Measurements from ENCODE around the gene BEX1.
"Not testable (repeated sequence)": the region's sequence is repeated elsewhere in the genome, so short reads cannot be mapped to it uniquely, and the experiment has no call there.

BEX1 gene

DNA sequence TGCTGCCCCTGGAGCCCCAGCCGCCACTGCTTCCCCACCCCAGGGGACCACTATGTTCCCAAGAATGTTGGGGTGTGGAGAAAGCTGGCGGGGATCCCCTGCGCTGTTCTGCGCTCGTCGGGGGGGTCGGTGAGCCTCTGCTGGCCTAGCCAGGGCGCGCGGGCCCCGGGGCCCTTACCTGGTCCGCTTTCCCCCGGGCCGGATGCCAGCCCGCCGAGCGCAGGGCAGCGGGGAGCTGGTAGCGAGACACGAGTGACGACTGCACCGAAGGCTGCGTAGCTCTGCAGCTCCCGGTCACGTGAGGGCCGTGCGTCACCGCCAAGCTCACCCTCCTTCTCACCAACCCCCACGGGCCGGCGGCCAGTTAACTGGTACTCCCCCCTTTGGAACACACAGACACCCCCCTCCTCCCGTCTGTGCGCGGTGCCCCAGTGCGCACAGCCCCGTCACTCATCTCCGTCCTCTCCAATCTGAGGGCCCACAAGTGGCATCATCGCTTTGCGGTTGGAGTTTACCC is at the start of gene BEX1:
Gene BEX1, minus strand, starts transcription at position 254 of the 517 bp plus-strand sequence. CDS start 897 bp downstream, outside the sequence.
- DNase-seq (ENCODE audit: low read depth in 2 of 2) = no peak

DNA sequence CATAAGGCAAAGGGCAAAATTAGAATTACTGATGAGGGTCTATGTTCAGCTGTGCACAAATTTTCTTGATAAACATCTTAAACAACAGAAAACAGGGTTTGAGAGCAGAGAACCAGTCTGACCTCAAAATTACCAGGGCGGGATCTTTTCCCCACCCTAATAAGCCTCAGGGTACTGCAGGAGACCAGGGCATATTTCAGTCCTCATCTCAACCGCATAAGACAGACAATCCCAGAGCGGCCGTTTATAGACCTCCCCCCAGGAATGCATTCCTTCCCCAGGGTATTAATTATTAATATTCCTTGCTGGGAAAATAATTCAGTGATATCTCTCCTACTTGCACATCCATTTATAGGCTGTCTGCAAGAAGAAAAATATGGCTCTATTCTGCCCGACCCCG is 45.5 kb upstream of the BEX1 start:
- not testable (repeated sequence) for DNase-seq (ENCODE audit: low read depth in 2 of 2)

DNA sequence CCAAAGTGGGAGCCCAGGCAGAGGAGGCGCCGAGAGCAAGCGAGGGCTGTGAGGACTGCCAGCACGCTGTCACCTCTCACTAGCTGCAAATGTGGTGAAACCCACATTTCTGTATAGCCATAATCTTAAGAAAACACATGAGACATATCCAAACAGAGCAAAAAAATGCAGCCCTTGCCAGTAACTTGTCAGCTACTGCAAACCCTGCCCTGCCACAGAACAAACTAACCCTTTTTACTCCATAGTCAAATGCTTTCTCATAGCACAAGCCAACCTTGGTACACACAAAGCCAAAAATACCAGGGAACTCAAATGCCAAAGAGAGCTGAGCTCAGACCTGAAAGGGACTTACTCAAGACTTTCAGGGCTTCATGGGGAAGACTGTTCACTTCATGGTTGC is 43.9 kb upstream of the BEX1 start:
- no peak for DNase-seq (ENCODE audit: low read depth in 2 of 2)

- not testable (repeated sequence) for DNase-seq (ENCODE audit: low read depth in 2 of 2)
Measured at GRCh38 chrX:103107227-103107737, 43.3 kb upstream of the BEX1 start.

DNA sequence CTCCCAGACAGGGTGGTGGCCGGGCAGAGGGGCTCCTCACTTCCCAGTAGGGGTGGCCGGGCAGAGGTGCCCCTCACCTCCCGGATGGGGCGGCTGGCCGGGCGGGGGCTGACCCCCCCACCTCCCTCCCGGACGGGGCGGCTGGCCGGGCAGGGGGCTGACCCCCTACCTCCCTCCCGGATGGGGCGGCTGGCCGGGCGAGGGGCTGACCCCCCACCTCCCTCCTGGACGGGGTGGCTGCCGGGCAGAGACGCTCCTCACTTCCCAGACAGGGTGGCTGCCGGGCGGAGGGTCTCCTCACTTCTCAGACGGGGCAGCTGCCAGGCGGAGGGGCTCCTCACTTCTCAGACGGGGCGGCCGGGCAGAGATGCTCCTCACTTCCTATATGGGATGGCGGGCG is 40.4 kb upstream of the BEX1 start:
- not testable (repeated sequence) for DNase-seq (ENCODE audit: low read depth in 2 of 2)

GRCh38 chrX:103103866-103104265 is 39.9 kb upstream of the BEX1 start:
- not testable (repeated sequence) for DNase-seq (ENCODE audit: low read depth in 2 of 2)

DNA sequence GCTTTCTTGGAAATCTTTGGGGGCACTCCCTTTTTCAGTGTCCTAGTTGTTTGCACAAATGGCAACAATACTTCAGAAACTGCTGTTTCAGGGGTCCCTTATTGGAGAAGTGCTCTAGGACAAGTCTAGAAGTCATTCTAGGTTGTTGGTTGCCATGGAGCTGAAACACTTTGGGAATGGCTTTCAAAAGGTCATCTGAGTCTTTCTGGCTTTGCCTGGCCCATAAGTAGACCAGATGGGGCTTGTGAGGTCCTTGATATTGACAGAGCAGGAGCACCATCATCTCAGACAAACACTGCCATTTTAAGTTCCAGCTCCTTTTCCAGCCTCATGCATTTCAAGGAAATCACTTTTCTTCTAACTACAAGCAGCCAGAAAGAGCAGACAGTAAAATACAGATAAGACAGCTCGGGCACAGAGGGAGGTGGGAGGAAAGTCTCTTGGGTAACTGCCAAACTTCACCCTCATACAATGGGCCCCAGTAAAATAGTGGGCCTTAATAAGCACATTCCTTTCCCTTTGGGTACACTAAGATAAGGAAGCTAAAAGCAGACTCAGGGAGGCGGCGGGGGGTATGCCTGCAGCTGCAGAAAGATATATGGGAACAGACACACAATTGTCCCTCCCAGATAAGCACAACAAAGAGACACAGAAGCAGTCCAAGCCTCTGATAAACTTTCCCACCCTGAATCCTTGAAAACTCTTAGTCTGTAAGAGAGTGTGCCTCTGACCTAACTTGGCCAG is 37.5 kb upstream of the BEX1 start:
- no peak for DNase-seq (ENCODE audit: low read depth in 2 of 2)

DNA sequence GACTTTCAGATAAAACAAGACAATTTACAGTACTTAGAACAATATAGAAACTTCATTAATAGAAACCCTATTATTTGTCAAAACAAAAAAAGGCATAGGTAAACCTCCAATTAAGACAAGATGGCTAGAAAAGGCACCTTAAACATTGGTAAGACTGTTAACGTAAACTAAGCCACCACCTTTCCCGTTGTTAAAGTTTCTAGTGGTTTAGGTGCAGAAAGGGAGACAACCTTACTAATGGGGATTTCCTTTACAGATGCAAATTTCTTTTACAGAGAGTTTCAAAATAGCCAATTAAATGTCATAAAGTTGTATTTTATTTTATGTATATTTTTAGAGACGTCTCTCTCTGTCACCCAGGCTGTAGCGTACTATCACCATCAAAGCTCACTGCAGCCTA is 36.5 kb upstream of the BEX1 start:
- no peak for DNase-seq (ENCODE audit: low read depth in 2 of 2)

GRCh38 chrX:103099691-103100090 is 35.7 kb upstream of the BEX1 start:
- DNase-seq (ENCODE audit: low read depth in 2 of 2) = no peak

DNA sequence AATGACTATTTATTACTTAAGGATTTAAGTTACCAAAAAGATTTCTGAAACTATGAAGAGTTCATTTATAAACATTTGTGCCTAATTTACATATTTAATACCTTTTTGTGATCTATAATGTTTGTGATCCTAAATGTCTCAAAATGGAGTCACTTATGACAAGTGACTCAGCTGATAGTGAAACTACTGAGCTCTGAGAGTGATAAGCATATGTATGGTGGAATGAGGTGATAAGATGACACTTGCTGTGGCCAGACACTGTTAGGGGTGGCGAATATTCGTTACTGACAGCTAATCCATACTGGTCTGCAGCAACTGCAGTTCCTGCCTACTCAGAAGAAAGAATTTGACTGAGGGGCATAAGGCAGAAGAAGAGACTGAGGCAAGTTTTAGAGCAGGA is 34.5 kb upstream of the BEX1 start:
- DNase-seq (ENCODE audit: low read depth in 2 of 2) = no peak

GRCh38 chrX:103092942-103093341 is 29.0 kb upstream of the BEX1 start, which contains the start of gene NXF3:
Gene NXF3 (minus strand): TSS chrX:103093143. CDS start chrX:103093023, 120 bp downstream.
- DNase-seq (ENCODE audit: low read depth in 2 of 2) = no peak

DNA sequence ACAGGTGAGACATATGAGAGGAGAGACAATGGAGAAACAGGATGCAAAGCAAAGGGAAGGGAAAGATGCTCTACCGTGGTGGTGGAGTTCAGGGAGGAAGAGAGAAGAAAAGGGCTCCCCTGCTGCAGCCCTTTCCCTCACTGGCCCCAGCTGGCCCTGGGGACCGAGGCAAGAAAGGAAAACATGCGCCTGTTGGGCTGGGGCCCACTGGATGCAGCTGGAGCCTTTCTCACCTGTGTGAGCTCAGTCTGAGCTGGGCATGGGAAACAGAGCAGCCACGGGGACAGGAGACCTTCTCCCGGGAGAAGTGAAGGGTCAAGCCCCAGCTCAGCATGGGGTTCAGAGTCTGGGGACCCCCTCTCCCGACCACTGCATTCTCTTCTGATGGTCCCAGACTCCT is 17.1 kb upstream of the BEX1 start:
- no peak for DNase-seq (ENCODE audit: low read depth in 2 of 2)

DNA sequence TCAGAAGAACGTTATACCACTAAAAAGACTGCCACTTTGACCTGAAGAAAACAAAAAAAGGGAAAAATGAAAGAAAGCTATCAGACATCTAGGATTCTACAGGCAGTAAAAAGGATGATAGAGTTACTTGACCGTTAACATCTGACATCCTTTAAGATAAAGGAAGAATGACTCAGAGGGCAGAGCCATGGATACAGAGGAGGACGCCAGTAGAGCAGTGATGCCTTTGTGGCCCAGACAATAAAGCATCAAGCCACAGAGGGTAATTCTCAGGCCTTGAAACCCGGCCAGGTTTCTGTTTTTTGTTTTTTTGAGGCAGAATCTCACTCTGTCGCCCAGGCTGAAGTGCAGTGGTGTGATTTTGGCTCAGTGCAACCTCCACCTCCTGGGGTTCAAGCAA is 9.5 kb upstream of the BEX1 start:
- DNase-seq (ENCODE audit: low read depth in 2 of 2) = no peak

DNA sequence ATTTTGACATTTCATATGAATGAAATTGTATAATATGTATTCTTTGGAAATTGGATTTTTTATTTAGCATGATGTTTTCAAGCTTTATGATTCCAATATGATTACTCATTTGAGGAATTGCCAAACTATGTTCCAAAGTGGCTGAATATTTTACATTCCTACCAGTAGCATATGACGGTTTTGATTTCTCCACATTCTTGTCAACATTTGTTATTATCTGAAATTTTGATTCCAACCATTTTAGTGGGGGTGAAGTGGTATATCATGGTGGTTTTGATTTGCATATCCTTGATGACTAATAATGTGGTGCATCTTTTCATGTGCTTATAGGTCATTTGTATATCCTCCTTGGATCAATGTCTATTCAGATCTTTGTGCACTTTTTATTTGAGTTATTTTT is 2.6 kb upstream of the BEX1 start:
- no peak for DNase-seq (ENCODE audit: low read depth in 2 of 2)

GRCh38 chrX:103063191-103063845 is 653 bp downstream of the BEX1 start:
- DNase-seq (ENCODE audit: low read depth in 2 of 2) = no peak

DNA sequence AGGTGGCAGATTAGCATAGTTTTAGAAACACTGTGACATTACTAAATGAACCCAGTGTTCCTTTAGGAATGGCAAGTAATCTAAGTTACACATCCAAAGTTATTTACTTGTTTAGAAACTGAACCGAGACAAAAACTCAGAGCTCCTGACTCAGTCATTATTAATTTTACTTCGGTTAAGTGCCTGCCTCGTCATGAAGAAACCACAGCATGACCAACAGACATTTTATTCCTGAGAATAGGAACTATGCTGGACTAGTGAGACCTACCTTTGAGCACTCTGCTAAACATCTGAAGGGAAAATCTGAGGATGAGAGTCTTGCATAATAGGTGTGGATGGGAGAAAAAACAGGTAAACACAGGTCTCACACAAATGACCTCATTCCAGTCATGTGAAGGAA is 2.5 kb downstream of the BEX1 start:
- no peak for DNase-seq (ENCODE audit: low read depth in 2 of 2)

DNA sequence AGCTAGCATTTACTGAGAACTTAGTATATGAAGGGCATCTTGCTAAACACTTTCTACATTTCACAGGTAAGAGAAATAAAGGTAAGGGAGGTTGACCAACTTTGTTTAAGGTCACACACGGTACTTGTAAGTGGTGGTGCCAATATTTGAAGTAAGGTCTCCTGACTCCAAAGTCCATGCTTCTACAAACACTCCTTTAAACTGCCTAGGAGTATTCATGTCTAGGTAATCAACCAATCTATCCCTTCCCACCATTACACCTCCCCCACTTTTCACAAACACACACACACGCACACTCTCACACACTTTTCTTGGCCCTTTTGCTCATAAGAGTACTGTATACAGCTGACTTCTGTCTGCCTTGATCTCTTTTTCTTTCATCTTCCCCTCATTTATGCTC is 7.1 kb downstream of the BEX1 start:
- no peak for DNase-seq (ENCODE audit: low read depth in 2 of 2)

- no peak for DNase-seq (ENCODE audit: low read depth in 2 of 2)
Measured at GRCh38 chrX:103052625-103053024, 11.3 kb downstream of the BEX1 start.

GRCh38 chrX:103051260-103051789 is 12.6 kb downstream of the BEX1 start:
- DNase-seq (ENCODE audit: low read depth in 2 of 2) = no peak

- not testable (repeated sequence) for DNase-seq (ENCODE audit: low read depth in 2 of 2)
Measured at GRCh38 chrX:103033371-103033770, 30.6 kb downstream of the BEX1 start.

DNA sequence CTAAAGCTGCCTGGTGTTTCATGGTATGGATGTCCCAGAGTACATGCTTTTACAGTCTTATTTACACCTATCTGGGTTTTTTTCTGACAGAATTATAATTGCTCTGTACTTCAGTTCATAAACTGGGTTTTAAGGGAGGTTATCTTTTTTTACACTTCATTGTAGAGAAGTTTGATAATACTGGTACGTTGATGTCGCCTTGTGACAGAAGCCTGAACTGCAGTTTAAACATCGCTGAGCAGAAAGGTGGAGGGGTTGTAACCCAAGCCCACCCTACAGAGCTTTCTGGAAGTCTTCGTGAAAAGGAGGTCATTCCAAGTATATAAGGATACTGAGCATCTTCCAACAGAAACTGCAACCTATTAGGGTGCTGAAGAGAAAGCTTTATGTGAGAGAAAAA is 46.4 kb downstream of the BEX1 start:
- DNase-seq (ENCODE audit: low read depth in 2 of 2) = no peak

DNA sequence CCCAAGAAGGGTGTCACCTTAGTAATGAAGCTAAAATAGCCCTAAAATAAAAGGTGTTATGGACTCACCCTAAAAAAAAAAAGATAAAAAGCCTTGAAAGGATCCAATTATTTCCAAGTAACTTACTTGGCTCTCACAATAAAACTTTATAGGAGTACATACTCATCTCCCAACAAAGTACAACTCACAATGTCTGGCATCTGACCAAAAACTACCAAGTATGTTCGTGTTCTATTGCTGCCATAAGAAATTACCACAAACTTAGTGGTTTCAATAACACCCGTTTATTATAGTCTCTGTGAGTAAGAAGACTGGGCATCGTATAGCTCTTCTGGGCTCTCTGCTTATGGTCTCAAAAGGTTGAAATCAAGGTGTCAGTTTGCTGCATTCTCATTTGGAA is 51.0 kb downstream of the BEX1 start:
- no peak for DNase-seq (ENCODE audit: low read depth in 2 of 2)

All from stimulated activated CD8-positive, alpha-beta memory T cell treated with anti-CD3 and anti-CD28 coated beads, Interleukin-2, amount 100 ng/mL, for 1 hour (primary cell).